H54 (cell line): ENCODE results near the gene CD180.

Experiments used
- DNase-seq: peaks from one replicate; pipeline ENCODE4 v3.0.0; 2011; ENCODE audit warnings: low spot score, mixed read lengths; ENCODE audit not compliant: insufficient read length
- FAIRE-seq: peaks from 3 replicates; lab custom pipeline; 2011; peaks lifted over from hg19 to GRCh38; lab: Jason Lieb, UNC
- POLR2A ChIP-seq: IDR thresholded peaks from 2 replicates; pipeline ENCODE4 v1.6.1; 2011; ENCODE audit warnings: low read depth, mild to moderate bottlenecking, low read length

Gene CD180

DNA sequence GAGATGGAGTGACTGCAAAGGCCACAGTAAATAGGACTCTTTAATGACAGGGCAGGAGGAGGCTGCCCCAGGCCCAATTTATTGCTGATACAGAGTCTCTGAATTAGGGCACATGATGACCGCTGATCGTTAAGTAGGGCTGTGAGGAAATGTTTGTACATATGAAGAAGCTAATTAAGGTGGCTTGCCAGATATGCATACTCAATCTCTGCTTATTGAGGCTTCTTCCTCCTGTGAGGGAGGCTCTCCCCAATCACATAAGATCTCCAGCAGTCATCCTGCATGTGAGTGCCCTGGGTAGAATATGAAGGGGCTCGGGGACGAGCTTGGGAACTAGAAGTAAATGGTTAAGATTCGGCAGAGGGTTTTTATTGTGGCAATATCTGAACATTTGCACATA is 8.2 kb upstream of the CD180 start:
- no peak for FAIRE-seq
- TF ChIP-seq POLR2A, result no peak
- DNase-seq, result no peak

DNA sequence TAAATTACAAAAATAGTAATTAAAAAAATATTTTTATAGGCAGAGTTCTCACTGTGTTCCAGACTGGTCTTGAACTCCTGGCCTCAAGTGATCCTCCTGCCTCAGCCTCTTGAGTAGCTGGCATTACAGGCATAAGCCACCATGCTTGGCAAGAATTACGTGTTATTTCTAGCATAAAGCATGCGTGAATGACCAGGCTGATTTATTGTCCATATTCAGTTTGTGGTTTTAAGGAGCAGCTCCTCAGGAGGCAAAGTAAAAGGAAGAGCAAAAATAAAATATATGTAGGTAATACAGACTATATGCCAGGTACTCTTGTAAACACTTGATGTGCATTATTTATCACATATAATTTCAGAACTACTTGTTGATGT is 7.1 kb upstream of the CD180 start:
- DNase-seq (no peak), FAIRE-seq (no peak)
- TF ChIP-seq POLR2A, result no peak

- no peak for TF ChIP-seq POLR2A
- DNase-seq (no peak), FAIRE-seq (no peak)
Measured at GRCh38 chr5:67202828-67203227, 6.2 kb upstream of the CD180 start.

GRCh38 chr5:67201897-67202549 is 5.4 kb upstream of the CD180 start:
- no peak for TF ChIP-seq POLR2A
- no peak for FAIRE-seq
- DNase-seq, result no peak

DNA sequence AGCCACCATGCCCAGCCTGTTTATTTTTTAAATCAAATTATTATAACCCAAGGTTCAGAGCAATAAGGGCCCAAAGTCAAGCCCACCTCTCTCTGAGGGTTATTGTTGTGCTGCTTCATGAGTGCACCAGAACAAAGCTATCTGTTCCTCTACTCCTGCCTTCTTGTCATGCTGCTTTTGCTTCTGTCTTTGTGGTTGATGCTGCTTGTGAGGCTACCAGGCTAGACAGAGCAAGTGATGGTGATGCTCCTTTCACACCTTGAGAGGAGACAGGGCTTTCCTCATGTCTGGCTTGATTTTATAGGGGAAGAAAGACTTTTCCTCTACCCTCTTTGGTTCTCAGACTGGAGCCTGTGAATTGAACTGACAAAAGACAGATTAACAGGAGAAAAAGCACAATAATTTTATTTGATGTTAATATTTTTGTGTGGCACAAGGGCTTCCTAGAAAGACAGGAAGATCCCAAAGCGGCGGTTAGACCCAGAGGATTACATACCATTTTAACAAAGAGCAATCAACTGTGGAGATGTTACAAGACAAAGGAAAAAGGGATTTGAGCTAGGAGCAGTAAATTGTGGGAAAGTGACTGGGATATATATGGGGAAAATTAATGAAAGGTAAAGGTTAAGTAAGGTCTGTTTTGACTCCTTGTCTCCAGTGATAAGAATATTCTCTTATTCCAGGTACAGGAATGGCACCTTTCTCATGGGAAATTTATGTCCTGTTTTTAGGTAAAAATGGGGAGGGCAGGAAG is 4.4 kb upstream of the CD180 start:
- no peak for TF ChIP-seq POLR2A
- no peak for DNase-seq
- FAIRE-seq, result no peak

DNA sequence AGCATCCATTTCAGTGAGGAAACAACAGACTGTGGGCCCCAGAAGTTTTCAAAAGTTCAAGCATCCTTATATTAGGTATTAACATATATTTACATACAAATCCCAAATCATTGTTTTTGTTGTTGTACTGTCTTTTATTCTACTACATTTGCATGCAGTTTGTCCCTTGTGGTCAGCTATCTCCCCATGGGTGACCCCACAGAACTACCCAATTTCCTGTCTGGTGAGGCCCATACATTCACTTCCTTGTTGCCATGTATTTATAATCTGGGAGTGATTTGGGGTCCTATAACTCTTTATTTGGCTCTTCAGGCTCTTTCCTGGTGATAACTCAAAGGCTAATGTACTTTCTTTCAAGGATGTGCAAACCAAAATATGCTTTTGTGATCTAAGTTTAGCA is 3.3 kb upstream of the CD180 start:
- no peak for TF ChIP-seq POLR2A
- no peak for FAIRE-seq
- DNase-seq, result no peak

DNA sequence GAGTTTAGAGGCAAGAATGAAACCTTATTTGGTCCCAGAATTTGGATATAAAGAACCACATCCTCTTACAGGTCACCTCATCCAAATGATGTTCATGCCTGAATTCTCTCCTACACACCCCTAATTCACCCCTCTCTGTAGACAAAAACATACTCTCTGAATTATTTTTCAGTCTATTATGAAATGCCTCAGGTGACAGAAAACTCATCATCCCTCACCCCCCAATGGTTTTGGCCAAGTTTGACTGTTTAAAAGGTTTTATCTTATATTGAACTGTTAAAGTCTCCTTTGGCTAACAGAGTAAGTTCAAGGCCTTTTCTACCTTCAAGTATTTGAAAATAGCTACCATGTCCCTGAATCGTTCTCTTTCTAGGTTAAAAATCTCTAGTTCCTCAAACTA is 2.3 kb upstream of the CD180 start:
- no peak for TF ChIP-seq POLR2A
- FAIRE-seq, result no peak
- no peak for DNase-seq

- TF ChIP-seq POLR2A, result no peak
- DNase-seq, result no peak
- FAIRE-seq, result no peak
Measured at GRCh38 chr5:67197536-67197935, 937 bp upstream of the CD180 start.

DNA sequence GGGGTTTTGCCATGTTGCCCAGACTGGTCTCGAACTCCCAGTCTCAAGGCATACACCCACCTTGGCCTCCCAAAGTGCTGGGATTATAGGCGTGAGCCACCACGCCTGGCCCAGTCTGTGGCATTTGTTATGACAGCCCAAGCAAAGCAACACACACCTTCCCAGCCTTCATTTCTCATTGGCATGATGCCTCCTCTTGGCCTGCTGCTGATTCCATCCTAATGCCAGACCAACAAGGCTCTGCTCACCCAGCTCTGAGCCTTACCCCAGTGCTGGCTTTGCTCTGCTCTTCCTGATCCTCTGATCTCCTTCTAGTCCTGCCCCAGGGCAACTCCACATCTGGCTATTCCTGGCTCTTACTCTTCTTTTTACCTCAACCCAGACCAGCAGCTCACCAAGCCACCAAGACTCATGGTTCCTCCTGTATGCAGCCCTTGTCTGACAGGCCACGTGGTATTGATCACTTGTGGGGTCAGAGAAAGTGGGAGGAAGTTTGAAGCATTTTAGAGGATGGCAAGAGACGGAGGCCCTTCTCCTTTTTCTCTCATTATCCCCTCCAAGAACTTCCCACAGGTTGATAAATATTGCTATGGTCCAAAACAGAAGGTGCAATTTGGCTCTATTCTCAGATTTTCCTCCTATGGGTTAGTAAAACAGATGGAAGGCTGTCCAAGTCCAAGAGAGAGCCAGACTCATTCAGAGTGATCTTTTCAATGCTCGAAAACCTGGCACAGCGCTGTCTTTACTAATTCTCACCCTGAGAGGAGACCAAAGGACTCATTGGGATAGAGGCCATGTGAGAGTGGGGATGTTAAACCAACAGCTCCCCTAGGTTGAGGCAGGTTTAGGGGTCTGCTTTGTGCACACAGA is 958 bp downstream of the CD180 start:
- no peak for TF ChIP-seq POLR2A
- DNase-seq, result no peak
- no peak for FAIRE-seq

- no peak for TF ChIP-seq POLR2A
- DNase-seq, result no peak
- no peak for FAIRE-seq
Measured at GRCh38 chr5:67194166-67194565, 2.4 kb downstream of the CD180 start.

DNA sequence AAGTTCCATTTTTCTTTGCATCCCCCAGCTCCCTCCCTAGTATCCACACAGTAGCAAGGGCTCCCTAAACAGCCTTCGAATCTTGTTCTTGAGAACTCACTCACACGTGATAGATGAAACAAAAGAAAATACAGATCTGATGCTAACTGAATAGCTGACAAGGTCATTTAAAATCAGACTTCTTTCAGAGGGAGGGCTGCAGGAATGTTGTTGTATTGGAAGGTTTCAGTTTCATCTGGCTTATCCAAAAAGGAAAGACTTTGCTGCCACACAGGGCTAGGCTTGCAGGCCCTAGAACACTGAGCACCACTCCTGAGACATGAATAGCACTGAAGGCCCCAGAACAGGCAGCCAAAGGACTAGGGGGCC is 3.2 kb downstream of the CD180 start:
- DNase-seq (no peak), FAIRE-seq (no peak)
- TF ChIP-seq POLR2A, result no peak

GRCh38 chr5:67192719-67193438 is 3.7 kb downstream of the CD180 start:
- no peak for FAIRE-seq
- no peak for TF ChIP-seq POLR2A
- no peak for DNase-seq

DNA sequence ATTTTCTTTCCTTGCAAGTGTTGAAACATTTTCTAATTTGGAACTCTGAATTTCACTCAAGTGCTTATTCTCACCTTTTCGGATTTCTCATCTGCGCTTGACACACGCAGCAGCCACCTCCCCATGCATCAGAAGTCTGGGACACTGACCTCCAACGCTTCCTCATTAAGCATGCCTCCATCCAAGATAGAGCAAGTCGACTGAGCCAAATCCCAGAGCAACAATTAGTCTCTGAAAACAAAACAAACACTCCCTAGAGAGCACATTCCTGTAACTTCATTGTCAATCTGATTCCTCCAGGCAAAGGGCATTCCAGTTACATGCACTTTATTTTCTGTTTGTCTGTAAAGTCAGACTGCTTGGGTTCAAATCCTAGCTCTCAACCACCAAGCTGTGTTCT is 5.7 kb downstream of the CD180 start:
- DNase-seq (no peak), FAIRE-seq (no peak)
- no peak for TF ChIP-seq POLR2A

DNA sequence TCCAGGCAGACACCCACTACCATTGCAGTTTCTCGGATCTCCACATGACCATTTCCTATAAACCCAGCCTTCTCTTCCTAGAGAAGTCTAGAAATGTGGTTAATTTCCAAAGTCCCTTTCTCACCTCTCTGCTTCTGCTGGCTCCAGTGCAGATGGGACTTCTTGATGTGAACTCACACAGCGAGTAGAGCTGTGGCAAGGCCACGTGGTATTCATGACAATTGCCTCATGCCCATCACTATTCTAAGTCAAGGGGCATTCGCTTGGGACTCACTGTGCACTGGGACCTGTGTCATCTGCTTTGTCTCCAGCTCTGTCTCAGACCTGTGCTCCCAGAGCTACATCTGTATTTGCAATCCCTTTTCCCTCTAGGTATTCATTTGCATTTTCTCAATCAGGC is 6.2 kb downstream of the CD180 start:
- DNase-seq (no peak), FAIRE-seq (no peak)
- TF ChIP-seq POLR2A, result no peak

DNA sequence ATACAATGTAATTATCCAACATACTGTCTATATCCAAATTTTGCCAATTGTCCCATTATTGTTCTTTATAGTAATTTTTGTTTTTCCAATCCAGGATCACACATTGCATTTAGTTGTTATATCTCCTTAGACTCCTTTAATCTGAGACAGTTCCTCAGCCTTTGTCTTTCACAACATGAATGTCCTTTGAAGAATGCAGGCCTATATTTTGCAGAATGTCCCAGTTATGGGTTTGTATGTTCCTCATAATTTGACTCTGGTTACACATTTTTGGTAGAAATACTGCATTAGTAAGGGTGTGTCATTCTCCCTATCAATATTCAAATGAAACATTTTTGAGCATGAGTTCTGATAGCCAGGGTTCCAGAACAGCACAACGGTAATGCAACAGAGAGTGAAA is 6.7 kb downstream of the CD180 start:
- DNase-seq (no peak), FAIRE-seq (no peak)
- TF ChIP-seq POLR2A, result no peak
